ENCODE results near the gene ADAMTS2. TPM values are rescaled to one million over a fixed set of nuclear protein-coding genes. Genes with fewer than 3 reads are reported as not detected.

Gene ADAMTS2
- total and polyA plus RNA-seq, 3 donors from 2014 or later, result 10.9 to 19.8 (median 13.6) TPM

DNA sequence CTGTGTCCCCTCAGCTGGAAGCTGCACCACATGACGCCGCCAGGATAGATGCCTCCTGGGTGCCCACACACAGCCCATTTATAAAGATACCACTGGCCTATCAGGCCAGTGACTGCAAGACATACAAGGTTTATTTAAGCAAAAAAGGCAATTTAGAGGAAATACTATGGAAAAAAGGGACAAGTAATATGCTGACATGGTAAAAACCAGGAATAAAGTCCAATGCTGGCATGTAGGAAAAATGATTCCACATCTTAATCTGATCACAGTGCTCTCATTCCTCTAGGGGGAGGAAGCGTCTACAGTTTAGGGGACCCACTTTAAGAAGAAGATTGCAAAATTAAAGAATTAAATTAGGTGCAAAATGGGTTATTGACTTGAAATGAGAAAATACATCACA, 205.0 kb downstream of the ADAMTS2 start:
- TF ChIP-seq POLR2A (IDR thresholded peaks at IDR 0.05), result no peak
- TF ChIP-seq, protein P1, sequence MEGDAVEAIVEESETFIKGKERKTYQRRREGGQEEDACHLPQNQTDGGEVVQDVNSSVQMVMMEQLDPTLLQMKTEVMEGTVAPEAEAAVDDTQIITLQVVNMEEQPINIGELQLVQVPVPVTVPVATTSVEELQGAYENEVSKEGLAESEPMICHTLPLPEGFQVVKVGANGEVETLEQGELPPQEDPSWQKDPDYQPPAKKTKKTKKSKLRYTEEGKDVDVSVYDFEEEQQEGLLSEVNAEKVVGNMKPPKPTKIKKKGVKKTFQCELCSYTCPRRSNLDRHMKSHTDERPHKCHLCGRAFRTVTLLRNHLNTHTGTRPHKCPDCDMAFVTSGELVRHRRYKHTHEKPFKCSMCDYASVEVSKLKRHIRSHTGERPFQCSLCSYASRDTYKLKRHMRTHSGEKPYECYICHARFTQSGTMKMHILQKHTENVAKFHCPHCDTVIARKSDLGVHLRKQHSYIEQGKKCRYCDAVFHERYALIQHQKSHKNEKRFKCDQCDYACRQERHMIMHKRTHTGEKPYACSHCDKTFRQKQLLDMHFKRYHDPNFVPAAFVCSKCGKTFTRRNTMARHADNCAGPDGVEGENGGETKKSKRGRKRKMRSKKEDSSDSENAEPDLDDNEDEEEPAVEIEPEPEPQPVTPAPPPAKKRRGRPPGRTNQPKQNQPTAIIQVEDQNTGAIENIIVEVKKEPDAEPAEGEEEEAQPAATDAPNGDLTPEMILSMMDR (IDR thresholded peaks at IDR 0.05), result no peak
- Histone ChIP-seq H3K9me3 (no peaks in the 10 kb centered on the region), H3K27ac (no peak overlapping the region), H3K36me3 (ENCODE audit: low read depth, missing control alignments) (no peaks in the 10 kb centered on the region), H3K4me3 (no peak overlapping the region), H3K27me3 (no peaks in the 10 kb centered on the region), H3K4me1 (no peaks in the 10 kb centered on the region)
- WGBS, 2 donors, result 92 to 98% methylated on average over 3 of the region's 3 CpGs
- intact Hi-C loops (cut with DNase I; ENCODE audit: low total_unique reads), result no loop called here
- DNase-seq, result no peak

DNA sequence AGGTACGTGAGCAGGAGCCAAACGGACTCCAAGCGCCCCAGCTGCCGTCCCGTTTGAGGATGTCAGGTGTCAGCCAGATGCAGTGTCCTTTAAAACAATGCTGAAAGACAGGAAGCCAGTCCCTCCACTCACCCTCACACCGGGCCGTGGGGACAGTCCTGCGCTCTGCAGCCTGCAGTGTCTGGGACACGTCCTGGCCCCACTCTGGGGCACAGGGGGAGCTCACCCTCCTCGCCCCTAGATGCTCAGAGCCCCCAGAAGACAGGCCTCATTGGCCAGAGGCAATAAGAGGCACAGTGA, 205.4 kb downstream of the ADAMTS2 start:
- Histone ChIP-seq H3K36me3 (ENCODE audit: low read depth, missing control alignments) (no peaks in the 10 kb centered on the region), H3K27ac (no peak overlapping the region), H3K4me3 (no peak overlapping the region), H3K4me1 (no peaks in the 10 kb centered on the region), H3K9me3 (no peaks in the 10 kb centered on the region), H3K27me3 (no peaks in the 10 kb centered on the region)
- no peak for DNase-seq
- intact Hi-C loops (cut with DNase I; ENCODE audit: low total_unique reads), result no loop called here
- TF ChIP-seq POLR2A (IDR thresholded peaks at IDR 0.05), result no peak
- TF ChIP-seq, protein P1 (IDR thresholded peaks at IDR 0.05), result no peak
- 80 to 88% methylated on average over 1 to 10 of the region's 10 CpGs for WGBS, 2 donors

DNA sequence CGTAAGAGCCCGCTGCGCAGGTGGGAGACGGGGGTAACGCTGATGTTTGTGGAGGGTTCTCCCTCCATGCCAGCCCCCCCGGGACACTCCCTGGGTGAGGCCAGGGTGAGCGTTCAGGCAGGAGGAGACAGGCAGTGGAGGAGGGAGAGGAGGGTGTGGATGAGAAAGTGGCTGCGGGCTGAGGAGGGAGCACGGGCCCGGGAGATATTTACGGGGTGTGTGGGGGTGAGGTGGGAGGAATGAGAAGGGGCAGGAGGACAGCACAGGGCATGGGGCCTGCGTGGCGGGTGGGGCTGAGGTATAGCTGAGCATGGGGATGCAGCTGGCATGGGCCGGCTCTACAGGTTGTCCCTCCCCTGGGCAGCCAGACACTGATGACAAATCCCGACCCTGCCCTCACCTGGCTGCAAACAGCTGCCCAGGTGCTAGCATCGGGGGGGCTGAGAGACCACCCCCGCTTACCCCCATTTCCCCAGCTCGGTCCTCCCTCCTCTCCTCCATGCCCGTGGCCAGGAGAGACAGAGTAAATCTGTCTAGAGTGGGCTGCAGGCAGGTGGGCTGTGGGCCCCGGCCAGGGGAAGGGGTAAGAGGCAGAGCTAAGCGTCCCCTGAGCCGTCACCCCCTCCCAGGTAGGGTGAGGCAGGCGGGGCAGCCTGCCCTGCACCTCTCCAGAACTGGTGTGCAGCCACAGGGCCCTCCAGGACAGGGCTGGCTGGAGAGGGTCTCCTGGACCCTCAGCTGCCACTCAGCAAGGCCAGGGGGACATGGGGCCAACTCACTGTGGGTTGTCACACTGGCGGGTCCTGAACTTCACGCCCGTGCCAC, 205.9 kb downstream of the ADAMTS2 start:
- no peak for TF ChIP-seq POLR2A (IDR thresholded peaks at IDR 0.05)
- TF ChIP-seq, protein P1 (IDR thresholded peaks at IDR 0.05), result no peak
- no peaks in the 10 kb centered on the region for H3K9me3 ChIP-seq
- no peaks in the 10 kb centered on the region for H3K36me3 ChIP-seq (ENCODE audit: low read depth, missing control alignments)
- H3K27ac ChIP-seq, result no peak overlapping the region
- H3K4me1 ChIP-seq, result no peaks in the 10 kb centered on the region
- H3K4me3 ChIP-seq, result no peak overlapping the region
- no peaks in the 10 kb centered on the region for H3K27me3 ChIP-seq
- intact Hi-C loops (cut with DNase I; ENCODE audit: low total_unique reads), result no loop called here
- DNase-seq, result no peak
- 58 to 63% methylated on average over 21 to 26 of the region's 26 CpGs for WGBS, 2 donors

DNA sequence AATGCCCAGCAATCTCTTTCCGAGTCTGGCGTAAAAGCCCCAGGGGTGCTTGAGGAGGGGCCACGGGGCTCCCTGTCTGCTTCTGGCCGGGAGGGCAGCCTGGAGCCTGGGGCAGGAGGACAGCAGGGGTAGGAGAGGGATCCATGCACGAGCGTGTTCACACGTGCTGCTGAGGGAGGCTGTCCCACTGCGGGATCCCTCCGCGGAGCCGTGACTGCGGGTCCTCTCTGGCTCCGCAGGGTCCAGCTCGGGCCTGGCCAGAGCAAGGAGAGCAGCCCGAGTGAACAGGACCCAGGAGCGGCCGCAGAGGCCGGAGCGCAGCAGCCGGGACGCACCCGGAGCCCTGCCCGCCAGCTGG, 206.7 kb downstream of the ADAMTS2 start:
- no peak for DNase-seq
- H3K4me1 ChIP-seq, result no peaks in the 10 kb centered on the region
- no peaks in the 10 kb centered on the region for H3K36me3 ChIP-seq (ENCODE audit: low read depth, missing control alignments)
- peak overlapping the region in 1 of 2 donors; percentile 14 for H3K4me3 ChIP-seq
- no peak overlapping the region for H3K27ac ChIP-seq
- H3K9me3 ChIP-seq, result no peaks in the 10 kb centered on the region
- intact Hi-C loops (cut with DNase I; ENCODE audit: low total_unique reads), result no loop called here
- no peaks in the 10 kb centered on the region for H3K27me3 ChIP-seq
- WGBS, 2 donors, result 68 to 85% methylated on average over 11 to 21 of the region's 23 CpGs
- TF ChIP-seq, protein P1 (IDR thresholded peaks at IDR 0.05), result no peak
- no peak for TF ChIP-seq POLR2A (IDR thresholded peaks at IDR 0.05)
